AG20443 (cell line): ENCODE measurements around the gene IP6K3.

Experiments used
- DNase-seq: peaks from one replicate; pipeline ENCODE4 v3.0.0; 2012; ENCODE audit warnings: low spot score, mixed read lengths

IP6K3 gene

GRCh38 chr6:33722103-33722623 is 24.5 kb downstream of the IP6K3 start:
- no peak for DNase-seq

- no peak for DNase-seq
Observed at GRCh38 chr6:33721508-33721907, 25.2 kb downstream of the IP6K3 start.

GRCh38 chr6:33720998-33721397 is 25.7 kb downstream of the IP6K3 start:
- no peak for DNase-seq

DNA sequence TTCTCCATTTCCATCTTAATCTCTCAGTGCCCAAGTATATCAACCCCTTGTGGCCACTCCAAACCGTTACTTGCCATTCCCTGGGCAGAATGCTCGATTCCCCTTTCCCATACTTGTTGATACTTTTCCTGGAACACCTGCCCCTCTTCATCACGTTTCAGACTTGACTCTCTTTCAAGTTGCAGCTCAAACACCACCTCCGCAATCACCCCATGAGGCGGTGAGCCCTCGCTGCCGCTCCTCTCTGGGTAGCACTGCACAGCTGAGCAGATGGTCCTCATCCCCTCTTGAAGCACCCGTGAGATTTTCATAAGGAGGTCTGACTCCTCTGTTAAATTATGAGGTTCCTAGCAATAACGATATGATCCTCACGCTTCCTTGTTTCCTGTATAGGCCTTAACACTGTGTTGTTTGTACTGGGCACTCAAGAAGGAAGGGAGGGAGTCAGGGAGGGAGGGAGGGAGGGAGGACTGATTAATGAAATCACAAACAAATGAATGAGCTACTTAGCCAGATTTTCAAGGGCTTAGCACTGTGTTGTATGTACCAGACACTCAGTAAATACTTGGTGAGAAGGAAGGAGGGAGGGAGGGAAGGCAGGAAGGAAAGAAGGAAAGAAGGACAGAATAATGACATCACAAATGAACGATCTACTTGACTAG is 27.2 kb downstream of the IP6K3 start:
- DNase-seq = no peak

- no peak for DNase-seq
Observed at GRCh38 chr6:33718713-33719112, 28.0 kb downstream of the IP6K3 start.

GRCh38 chr6:33717934-33718455 is 28.7 kb downstream of the IP6K3 start:
- peak; percentile 24 for DNase-seq

DNA sequence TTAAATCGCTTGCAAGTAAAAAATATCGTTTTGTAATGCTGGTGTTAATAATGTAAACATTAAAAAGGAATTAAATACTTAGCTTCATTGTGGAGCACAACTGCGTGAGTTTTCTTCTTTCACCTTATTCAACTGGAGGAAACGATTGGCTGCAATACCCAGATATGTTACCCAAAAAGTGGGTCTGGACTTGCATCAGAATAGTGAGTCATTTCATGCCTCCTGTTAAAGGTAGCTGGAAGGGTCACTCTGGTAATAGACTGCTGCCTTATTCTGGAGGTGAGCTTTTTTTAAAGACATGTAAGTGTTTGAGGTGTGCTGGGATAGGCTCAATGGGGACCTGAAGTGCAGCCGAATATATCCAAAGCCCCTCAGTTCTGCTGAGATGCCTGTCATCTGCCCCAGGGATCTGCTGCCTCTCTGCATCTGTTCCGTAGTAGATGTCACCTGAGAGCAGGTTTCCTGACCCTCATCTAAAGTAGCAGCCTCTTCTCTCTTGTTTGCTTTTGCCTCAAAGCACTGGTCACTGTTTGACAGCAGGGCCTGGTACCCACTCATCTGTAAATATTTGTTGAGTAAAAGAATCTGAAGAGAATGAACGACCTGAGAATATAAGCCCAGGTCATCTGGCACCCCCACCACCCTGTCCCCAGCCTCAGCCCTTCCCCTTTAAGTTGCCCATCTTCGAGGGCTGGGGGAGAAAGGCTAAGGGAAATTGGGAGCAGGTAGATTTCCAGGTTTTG is 29.6 kb downstream of the IP6K3 start:
- DNase-seq = no peak

DNA sequence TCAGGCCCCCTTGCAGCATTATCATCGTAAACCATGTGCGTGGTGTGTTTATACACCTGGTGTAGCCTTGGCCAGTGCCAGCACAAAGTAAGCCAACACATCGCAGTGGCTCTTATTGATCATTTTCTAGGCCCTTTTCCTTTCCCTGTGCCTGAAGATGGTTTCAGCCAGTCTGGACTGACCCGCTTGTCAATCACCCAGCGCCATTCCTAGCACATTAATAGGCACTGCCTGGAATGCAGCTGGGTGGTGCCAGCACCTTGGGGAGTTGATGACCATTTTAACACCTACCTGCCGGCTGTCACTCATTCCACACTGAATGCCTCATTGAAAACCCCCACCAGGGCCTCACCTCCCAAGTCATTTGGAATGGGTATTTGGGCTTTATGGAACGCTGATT is 30.3 kb downstream of the IP6K3 start:
- DNase-seq = no peak

DNA sequence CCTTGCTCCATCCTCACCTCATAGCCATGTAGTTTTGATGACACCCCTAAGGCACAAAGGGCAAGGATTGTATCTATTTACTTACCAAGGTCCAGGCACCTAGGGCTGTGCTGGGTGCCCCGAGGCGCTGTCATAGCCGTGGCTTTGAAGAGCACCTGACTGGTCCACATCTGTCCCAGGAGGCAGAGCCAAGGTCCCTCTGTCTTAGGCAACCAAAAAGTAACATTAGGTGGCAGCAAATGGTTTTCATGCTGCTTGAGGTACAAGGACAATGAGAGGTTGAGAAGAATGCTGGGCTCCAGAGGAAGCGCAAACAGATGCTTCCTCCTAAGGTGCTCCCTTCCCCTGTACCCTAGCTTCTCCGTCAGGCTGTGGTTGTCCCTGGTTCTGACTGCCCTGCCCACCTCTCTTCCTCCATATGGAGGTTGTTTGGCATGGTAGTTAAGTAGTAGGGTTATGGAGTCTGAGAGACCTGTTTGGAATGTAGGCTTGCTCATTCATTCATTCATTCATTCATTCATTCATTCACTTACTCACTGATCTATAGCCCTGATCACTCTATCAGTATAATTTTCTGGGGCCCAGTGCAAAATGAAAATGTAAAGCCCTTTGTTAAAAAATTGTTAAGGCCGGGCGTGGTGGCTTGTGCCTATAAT is 32.2 kb downstream of the IP6K3 start:
- no peak for DNase-seq

- DNase-seq = no peak
Observed at GRCh38 chr6:33713786-33714185, 32.9 kb downstream of the IP6K3 start.

- DNase-seq = no peak
Observed at GRCh38 chr6:33712914-33713313, 33.8 kb downstream of the IP6K3 start.

- peak; percentile 100 for DNase-seq
Observed at GRCh38 chr6:33711140-33712129, 35.3 kb downstream of the IP6K3 start, which contains the start of gene UQCC2. Gene UQCC2, minus strand, starts transcription at chr6:33711700. Its CDS starts 14 bp downstream, at chr6:33711686.

GRCh38 chr6:33710296-33711121 is 36.2 kb downstream of the IP6K3 start:
- DNase-seq = no peak

DNA sequence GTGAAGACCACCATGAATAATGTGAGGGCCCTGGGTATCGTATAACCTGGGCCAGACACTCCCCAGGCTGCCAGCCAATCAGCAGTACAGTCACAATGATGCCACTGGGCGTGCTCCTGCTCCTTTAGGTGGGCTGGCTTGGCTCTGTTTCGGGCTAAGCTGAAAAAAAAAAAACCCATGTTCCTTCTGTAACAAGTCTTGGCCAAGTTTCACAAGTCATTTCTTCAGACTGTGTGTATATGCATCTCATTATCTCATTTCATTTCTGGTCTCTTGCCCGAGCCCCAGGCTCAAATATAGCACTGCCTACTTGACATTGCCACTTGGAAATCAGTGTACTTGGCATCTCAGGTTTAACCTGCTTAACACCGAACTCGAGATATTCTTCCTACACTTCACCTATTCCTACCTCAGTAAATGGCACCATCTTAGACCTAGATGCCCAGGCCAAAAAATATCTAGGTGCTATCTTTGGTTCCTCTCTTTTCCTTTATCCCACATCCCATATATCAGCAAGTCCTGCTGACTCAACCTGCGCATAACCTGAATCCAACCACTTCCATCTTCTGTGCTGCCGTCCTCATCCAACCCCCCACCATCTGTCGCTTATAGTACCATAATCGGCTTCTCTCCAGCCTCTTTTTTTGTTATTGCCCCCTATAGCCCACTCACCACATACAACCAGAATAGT is 37.0 kb downstream of the IP6K3 start:
- DNase-seq = no peak

DNA sequence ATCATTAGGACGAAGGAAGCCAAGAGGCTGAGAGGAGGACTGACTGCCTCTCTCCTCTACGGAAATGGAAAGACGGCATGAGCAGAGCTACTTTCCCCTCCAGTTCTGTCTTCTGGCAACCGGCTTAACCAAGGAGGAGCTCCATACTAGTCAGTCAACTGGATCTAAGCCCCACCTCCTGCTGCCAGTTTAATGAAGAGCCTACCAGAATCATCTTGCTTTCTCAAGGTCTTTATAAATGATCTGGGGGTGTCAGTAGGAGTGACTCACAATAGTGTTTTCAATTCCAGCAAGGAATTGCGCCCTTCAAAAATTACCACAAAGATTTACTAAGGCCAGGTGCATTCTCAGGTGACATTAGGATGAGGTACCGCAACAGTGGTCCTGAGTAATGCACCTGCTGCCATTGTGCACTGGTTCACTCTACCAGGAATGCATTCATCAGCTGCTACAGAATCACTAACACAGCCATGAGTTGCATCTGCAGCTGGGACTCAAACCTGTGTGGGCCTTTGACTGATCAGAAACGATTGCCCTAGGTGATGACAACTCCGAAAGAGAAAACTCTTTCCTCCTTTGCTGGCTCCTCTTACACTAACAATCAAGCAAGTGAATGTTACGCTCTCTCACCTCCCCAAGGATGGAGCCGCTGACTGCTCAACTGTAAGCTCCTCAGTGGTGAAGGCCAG is 38.0 kb downstream of the IP6K3 start:
- no peak for DNase-seq

DNA sequence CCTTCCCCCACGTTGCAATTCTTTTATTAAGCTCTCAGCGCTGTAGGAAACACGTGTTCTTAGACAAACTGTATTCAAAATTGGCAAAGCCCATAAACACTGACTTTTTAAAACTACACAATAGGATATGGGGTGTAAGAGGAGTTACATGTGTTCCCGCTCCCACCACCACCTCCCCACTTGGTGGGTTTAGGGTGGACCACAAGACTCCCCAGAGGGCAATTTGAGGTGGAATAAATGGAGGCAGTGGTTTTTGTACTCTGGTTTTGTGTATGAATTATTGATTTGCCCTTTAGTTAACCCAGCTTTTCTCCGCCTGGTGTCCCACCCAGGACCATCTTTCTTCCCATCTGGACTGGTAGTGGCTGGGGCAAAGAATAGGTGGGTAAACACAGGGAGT is 38.9 kb downstream of the IP6K3 start:
- no peak for DNase-seq

GRCh38 chr6:33705955-33706725 is 40.6 kb downstream of the IP6K3 start:
- DNase-seq = no peak

- DNase-seq = no peak
Observed at GRCh38 chr6:33705268-33705885, 41.3 kb downstream of the IP6K3 start.
